ENCODE measurements around the gene DMAC2L. TPM values are rescaled to one million over a fixed set of nuclear protein-coding genes. Genes with fewer than 3 reads are reported as not detected.

DMAC2L gene
- total RNA-seq (31.9 and 40.0 TPM in 2 replicates), polyA plus RNA-seq (19.0 and 19.9 TPM in 2 replicates), polyA minus RNA-seq (5.8 and 7.3 TPM in 2 replicates)
- 16.4 TPM for total RNA-seq (2013)

GRCh38 chr14:50311972-50312733 is at the start of gene DMAC2L, which contains the start of gene L2HGDH:
Gene DMAC2L (plus strand): TSS chr14:50312324. CDS start chr14:50321488, 9,164 bp downstream.
Gene L2HGDH (minus strand): TSS chr14:50312229. CDS start chr14:50312150, 79 bp downstream.
- Histone ChIP-seq H2AFZ (ENCODE audit: insufficient read depth, low read depth, low read length, poor library complexity, severe bottlenecking) (peak within 1 kb of the TSS; percentile 93), H3K4me2 (replicated peaks; ENCODE audit: low read depth, low read length, poor library complexity, severe bottlenecking) (peak within 1 kb of the TSS; percentile 85), H3K36me3 (replicated peaks in 1 of 2; ENCODE audit: control extremely low read depth in 1 of 2, control insufficient read depth in 1 of 2, extremely low read depth in 1 of 2, insufficient read depth in 2 of 2, low read length in 1 of 2) (no peaks in the 10 kb centered on the region), H3K4me3 (ENCODE audit: control extremely low read depth in 1 of 5, extremely low read depth in 1 of 5, insufficient read depth in 1 of 5, low read depth in 2 of 5, low read length in 4 of 5) (peak within 1 kb of the TSS; percentile 73 to 81 (median 79)), H3K79me2 (ENCODE audit: control insufficient read depth, insufficient read depth, low read length) (peaks cover 62% of the 10 kb centered on the region), H4K20me1 (ENCODE audit: control insufficient read depth, insufficient read depth, low read length, poor library complexity, severe bottlenecking) (peaks cover 2% of the 10 kb centered on the region), H3K9ac (ENCODE audit: low read length) (peak within 1 kb of the TSS; percentile 76), H3K27me3 (replicated peaks in 1 of 4; ENCODE audit: control extremely low read depth in 1 of 4, control insufficient read depth in 3 of 4, insufficient read depth in 4 of 4, low read length in 3 of 4) (no peaks in the 10 kb centered on the region), H3K9me3 (ENCODE audit: control extremely low read depth in 1 of 3, control insufficient read depth in 2 of 3, insufficient read depth in 1 of 3, low read length in 2 of 3) (no peaks in the 10 kb centered on the region), H3K4me1 (ENCODE audit: control insufficient read depth in 2 of 2, insufficient read depth in 2 of 2, low read length in 2 of 2) (peaks cover 13 to 16% of the 10 kb centered on the region in 2 donors), H3K27ac (ENCODE audit: low read length in 2 of 2) (peak within 1 kb of the TSS; percentile 86)
- intact Hi-C loops (cut with micrococcal nuclease): loop anchor here (1.0 to 10.0 kb wide), 13 partner anchors 9 to 1675 kb away; partner anchors contain the start of genes KLHDC2, MAP4K5, MGAT2 and POLE2
- H3K27me3 Mint-ChIP-seq: no peaks in the 10 kb centered on the region
- H3K27ac Mint-ChIP-seq: peak within 1 kb of the TSS; percentile 98
- ChIA-PET POLR2A (interaction anchor here (0.6 to 1.8 kb wide), 8 partner anchors 30 to 460 kb away, joined by 3 to 8 read pairs (median 4); partner anchors contain the start of genes NEMF, SOS2 and VCPKMT), CTCF (interaction anchor here (0.5 to 2.9 kb wide), 10 partner anchors 8 to 459 kb away, joined by 3 to 27 read pairs (median 4); partner anchors contain the start of genes MAP4K5 and NEMF)
- TF ChIP-seq, protein P1, sequence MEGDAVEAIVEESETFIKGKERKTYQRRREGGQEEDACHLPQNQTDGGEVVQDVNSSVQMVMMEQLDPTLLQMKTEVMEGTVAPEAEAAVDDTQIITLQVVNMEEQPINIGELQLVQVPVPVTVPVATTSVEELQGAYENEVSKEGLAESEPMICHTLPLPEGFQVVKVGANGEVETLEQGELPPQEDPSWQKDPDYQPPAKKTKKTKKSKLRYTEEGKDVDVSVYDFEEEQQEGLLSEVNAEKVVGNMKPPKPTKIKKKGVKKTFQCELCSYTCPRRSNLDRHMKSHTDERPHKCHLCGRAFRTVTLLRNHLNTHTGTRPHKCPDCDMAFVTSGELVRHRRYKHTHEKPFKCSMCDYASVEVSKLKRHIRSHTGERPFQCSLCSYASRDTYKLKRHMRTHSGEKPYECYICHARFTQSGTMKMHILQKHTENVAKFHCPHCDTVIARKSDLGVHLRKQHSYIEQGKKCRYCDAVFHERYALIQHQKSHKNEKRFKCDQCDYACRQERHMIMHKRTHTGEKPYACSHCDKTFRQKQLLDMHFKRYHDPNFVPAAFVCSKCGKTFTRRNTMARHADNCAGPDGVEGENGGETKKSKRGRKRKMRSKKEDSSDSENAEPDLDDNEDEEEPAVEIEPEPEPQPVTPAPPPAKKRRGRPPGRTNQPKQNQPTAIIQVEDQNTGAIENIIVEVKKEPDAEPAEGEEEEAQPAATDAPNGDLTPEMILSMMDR (IDR thresholded peaks at IDR 0.05): peak; percentile 42
- TF ChIP-seq EZH2 (IDR thresholded peaks at IDR 0.05; ENCODE audit: borderline replicate concordance, insufficient read depth, low read depth, low read length, poor library complexity, severe bottlenecking): no peak
- no peaks in the 10 kb centered on the region for H3K9me3 Mint-ChIP-seq (ENCODE audit: insufficient read depth)
- H3K4me1 Mint-ChIP-seq: peaks cover 36% of the 10 kb centered on the region
- WGBS (ENCODE audit: insufficient coverage): under 1% methylated on average over 79 of the region's 83 CpGs
- peak within 1 kb of the TSS; percentile 97 for H3K4me3 Mint-ChIP-seq
- DNase-seq (peak; percentile 95), ATAC-seq (ENCODE audit: low read depth) (peak; percentile 93)

DNA sequence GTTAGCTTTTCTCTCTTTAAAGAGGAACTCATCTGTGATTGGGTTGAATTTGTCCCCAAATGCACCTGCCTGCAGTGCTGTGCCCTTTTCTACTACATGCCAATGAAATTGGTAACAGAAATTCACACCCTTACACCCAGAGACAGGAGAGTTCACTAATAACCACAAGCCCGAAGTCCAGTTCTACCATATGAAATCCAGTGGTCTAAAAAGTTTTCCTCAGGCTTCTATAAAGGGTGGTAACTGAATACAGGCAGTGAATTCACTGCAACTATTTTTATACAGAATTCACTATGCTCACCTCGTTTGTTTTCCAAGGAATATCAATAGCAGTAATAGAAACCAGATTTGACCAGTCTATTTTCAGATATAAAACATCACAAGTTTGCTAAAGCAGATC is 49.3 kb upstream of the DMAC2L start:
- H3K79me2 ChIP-seq (ENCODE audit: control insufficient read depth, insufficient read depth, low read length): no peaks in the 10 kb centered on the region
- ChIA-PET CTCF (interaction anchor here (0.5 to 0.7 kb wide), 2 partner anchors 79 to 401 kb away, joined by 3 to 4 read pairs; no protein-coding TSS in a partner anchor), POLR2A (no interaction called here)
- no peak overlapping the region for H3K27ac ChIP-seq (ENCODE audit: low read length in 2 of 2)
- H3K4me2 ChIP-seq (replicated peaks; ENCODE audit: low read depth, low read length, poor library complexity, severe bottlenecking): no peak overlapping the region
- H3K27me3 Mint-ChIP-seq: no peaks in the 10 kb centered on the region
- ATAC-seq (ENCODE audit: low read depth): no peak
- no peak overlapping the region for H3K27ac Mint-ChIP-seq
- no peaks in the 10 kb centered on the region for H4K20me1 ChIP-seq (ENCODE audit: control insufficient read depth, insufficient read depth, low read length, poor library complexity, severe bottlenecking)
- no peaks in the 10 kb centered on the region for H3K4me1 Mint-ChIP-seq
- H3K36me3 ChIP-seq (replicated peaks in 1 of 2; ENCODE audit: control extremely low read depth in 1 of 2, control insufficient read depth in 1 of 2, extremely low read depth in 1 of 2, insufficient read depth in 2 of 2, low read length in 1 of 2): no peaks in the 10 kb centered on the region
- TF ChIP-seq EZH2 (IDR thresholded peaks at IDR 0.05; ENCODE audit: borderline replicate concordance, insufficient read depth, low read depth, low read length, poor library complexity, severe bottlenecking): no peak
- TF ChIP-seq, protein P1 (IDR thresholded peaks at IDR 0.05): no peak
- H3K9me3 Mint-ChIP-seq (ENCODE audit: insufficient read depth): no peaks in the 10 kb centered on the region
- no peak overlapping the region for H2AFZ ChIP-seq (ENCODE audit: insufficient read depth, low read depth, low read length, poor library complexity, severe bottlenecking)
- no peak overlapping the region for H3K9ac ChIP-seq (ENCODE audit: low read length)
- WGBS (ENCODE audit: insufficient coverage): no CpG with 5 or more reads among the region's 2 CpGs
- no peak for DNase-seq
- no peaks in the 10 kb centered on the region for H3K9me3 ChIP-seq (ENCODE audit: control extremely low read depth in 1 of 3, control insufficient read depth in 2 of 3, insufficient read depth in 1 of 3, low read length in 2 of 3)
- no peaks in the 10 kb centered on the region for H3K4me1 ChIP-seq (ENCODE audit: control insufficient read depth in 2 of 2, insufficient read depth in 2 of 2, low read length in 2 of 2)
- H3K4me3 Mint-ChIP-seq: no peak overlapping the region
- H3K4me3 ChIP-seq (ENCODE audit: control extremely low read depth in 1 of 5, extremely low read depth in 1 of 5, insufficient read depth in 1 of 5, low read depth in 2 of 5, low read length in 4 of 5): no peak overlapping the region
- intact Hi-C loops (cut with micrococcal nuclease): no loop called here
- H3K27me3 ChIP-seq (replicated peaks in 1 of 4; ENCODE audit: control extremely low read depth in 1 of 4, control insufficient read depth in 3 of 4, insufficient read depth in 4 of 4, low read length in 3 of 4): no peaks in the 10 kb centered on the region
